Gastroesophageal sphincter (tissue), 3 donors: ENCODE data around the gene MITF.

Experiments used
- EP300 ChIP-seq: sonication (generic); formaldehyde crosslinking; IDR thresholded peaks from one replicate; pipeline ENCODE4 v1.6.1; 2017; ENCODE audit warnings: antibody characterized with exemption, mild to moderate bottlenecking
- POLR2A ChIP-seq, 2 donors: fragments of 450-650 bp; IDR thresholded peaks; one replicate each; pipeline ENCODE4 v1.6.1; 2017; ENCODE audit warnings: antibody characterized with exemption in 2 of 2, mild to moderate bottlenecking in 2 of 2, moderate library complexity in 1 of 2
- POLR2AphosphoS5 ChIP-seq: sonication (generic); formaldehyde crosslinking; IDR thresholded peaks from one replicate; pipeline ENCODE4 v1.6.1; 2017; ENCODE audit warnings: antibody characterized with exemption
- TF ChIP-seq, protein P1 (sequence below), 4 experiments: fragments of 200-600 bp in 2 of 4; fragments of 450-650 bp in 2 of 4; sonication (generic) in 1 of 4; IDR thresholded peaks; one replicate each; pipeline ENCODE4 v1.5.1; 2017 to 2019; ENCODE audit warnings: antibody characterized with exemption in 4 of 4, mild to moderate bottlenecking in 2 of 4, moderate library complexity in 2 of 4

- TF ChIP-seq, protein P1, sequence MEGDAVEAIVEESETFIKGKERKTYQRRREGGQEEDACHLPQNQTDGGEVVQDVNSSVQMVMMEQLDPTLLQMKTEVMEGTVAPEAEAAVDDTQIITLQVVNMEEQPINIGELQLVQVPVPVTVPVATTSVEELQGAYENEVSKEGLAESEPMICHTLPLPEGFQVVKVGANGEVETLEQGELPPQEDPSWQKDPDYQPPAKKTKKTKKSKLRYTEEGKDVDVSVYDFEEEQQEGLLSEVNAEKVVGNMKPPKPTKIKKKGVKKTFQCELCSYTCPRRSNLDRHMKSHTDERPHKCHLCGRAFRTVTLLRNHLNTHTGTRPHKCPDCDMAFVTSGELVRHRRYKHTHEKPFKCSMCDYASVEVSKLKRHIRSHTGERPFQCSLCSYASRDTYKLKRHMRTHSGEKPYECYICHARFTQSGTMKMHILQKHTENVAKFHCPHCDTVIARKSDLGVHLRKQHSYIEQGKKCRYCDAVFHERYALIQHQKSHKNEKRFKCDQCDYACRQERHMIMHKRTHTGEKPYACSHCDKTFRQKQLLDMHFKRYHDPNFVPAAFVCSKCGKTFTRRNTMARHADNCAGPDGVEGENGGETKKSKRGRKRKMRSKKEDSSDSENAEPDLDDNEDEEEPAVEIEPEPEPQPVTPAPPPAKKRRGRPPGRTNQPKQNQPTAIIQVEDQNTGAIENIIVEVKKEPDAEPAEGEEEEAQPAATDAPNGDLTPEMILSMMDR (IDR thresholded peaks at IDR 0.05), result no peak
- TF ChIP-seq EP300 (no peak), POLR2A (IDR thresholded peaks at IDR 0.05) (no peak), POLR2AphosphoS5 (no peak)
Measured at GRCh38 chr3:69967156-69967555, 227.9 kb downstream of the MITF start.
